ENCODE results near the gene MIOS. TPM values are rescaled to one million over a fixed set of nuclear protein-coding genes. Genes with fewer than 3 reads are reported as not detected.

Gene MIOS
- total RNA-seq, 1 experiment from 2014 or later = 18.6 TPM

DNA sequence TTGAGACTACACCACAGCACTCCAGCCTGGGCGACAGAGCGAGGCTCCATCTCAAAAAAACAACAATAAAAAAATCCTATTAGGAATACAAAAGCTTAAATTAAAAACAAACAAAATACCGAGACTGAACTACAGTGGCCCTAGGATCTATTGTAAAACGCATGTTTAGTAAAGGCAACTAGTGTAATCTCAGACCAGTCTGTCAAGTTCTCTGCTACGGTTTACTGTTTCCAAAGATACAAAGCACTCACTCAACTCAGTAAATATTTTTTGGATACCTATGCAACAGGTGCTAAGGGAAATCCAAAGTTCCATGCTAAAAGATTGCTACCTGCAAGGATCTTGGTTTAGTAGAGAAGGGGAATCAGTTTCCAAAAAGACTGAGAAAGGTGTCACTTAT lies 3.4 kb upstream of the MIOS start:
- peaks cover 6% of the 10 kb centered on the region for H3F3A ChIP-seq (ENCODE audit: low read length, unreplicated experiment)
- H3K27me3 ChIP-seq (ENCODE audit: low read length) = no peaks in the 10 kb centered on the region
- no peaks in the 10 kb centered on the region for H3K9me2 ChIP-seq (replicated peaks; ENCODE audit: low read length)
- CTCF ChIA-PET = no interaction called here
- H3K9ac ChIP-seq (ENCODE audit: low read length) = no peak overlapping the region
- H3K79me2 ChIP-seq (ENCODE audit: low read length) = peaks cover 11% of the 10 kb centered on the region
- H2AFZ ChIP-seq (ENCODE audit: low read length) = no peak overlapping the region
- intact Hi-C loops (cut with micrococcal nuclease) = no loop called here
- POLR2A ChIA-PET (ENCODE audit: unreplicated experiment) = no interaction called here
- no peak overlapping the region for H3K27ac ChIP-seq (ENCODE audit: low read length)
- peaks cover 42% of the 10 kb centered on the region for H3K4me1 ChIP-seq (ENCODE audit: insufficient read depth, low read length)
- H3K9me3 ChIP-seq (ENCODE audit: low read length) = no peaks in the 10 kb centered on the region
- no peak overlapping the region for H3K4me3 ChIP-seq (ENCODE audit: low read length)
- H4K20me1 ChIP-seq (ENCODE audit: low read length) = no peaks in the 10 kb centered on the region
- peak overlapping the region; percentile 55 for H3K4me2 ChIP-seq (ENCODE audit: low read length)
- no peaks in the 10 kb centered on the region for H3K36me3 ChIP-seq (ENCODE audit: low read depth, low read length)
- peak; percentile 54 for DNase-seq
- TF ChIP-seq EZH2phosphoT487 (IDR thresholded peaks at IDR 0.05; ENCODE audit: borderline replicate concordance, low read length) = no peak
- TF ChIP-seq EZH2 (IDR thresholded peaks at IDR 0.05; ENCODE audit: low read length, unreplicated experiment) = no peak
- TF ChIP-seq, protein P1, sequence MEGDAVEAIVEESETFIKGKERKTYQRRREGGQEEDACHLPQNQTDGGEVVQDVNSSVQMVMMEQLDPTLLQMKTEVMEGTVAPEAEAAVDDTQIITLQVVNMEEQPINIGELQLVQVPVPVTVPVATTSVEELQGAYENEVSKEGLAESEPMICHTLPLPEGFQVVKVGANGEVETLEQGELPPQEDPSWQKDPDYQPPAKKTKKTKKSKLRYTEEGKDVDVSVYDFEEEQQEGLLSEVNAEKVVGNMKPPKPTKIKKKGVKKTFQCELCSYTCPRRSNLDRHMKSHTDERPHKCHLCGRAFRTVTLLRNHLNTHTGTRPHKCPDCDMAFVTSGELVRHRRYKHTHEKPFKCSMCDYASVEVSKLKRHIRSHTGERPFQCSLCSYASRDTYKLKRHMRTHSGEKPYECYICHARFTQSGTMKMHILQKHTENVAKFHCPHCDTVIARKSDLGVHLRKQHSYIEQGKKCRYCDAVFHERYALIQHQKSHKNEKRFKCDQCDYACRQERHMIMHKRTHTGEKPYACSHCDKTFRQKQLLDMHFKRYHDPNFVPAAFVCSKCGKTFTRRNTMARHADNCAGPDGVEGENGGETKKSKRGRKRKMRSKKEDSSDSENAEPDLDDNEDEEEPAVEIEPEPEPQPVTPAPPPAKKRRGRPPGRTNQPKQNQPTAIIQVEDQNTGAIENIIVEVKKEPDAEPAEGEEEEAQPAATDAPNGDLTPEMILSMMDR (conservative IDR thresholded peaks at IDR 0.05; ENCODE audit: low read depth, low read length) = no peak
- no TSS peak for BruUV-seq (replicated peaks)
- ATAC-seq = no peak

DNA sequence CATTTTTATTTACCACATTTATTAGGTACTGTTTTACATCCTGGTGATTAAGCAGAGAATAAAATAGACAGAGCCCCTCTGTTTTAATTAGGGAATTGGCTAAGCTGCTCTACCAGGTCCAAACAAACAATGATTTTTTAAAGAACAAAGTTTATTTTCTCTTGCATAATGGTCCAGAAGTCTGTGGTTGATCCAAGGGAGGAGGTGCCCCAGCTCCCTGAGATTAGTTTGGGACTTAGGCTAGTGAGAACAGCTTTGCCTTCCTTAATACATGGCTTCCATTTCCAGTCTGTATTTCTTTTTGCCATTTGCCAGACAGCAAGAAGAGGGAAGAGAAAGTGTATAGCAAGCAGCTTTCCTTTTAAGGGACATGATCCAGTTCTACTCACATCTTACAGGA lies 2.9 kb upstream of the MIOS start:
- DNase-seq = no peak
- Histone ChIP-seq H3K4me2 (ENCODE audit: low read length) (peak overlapping the region; percentile 55), H3K27me3 (ENCODE audit: low read length) (no peaks in the 10 kb centered on the region), H4K20me1 (ENCODE audit: low read length) (no peaks in the 10 kb centered on the region), H3F3A (ENCODE audit: low read length, unreplicated experiment) (peaks cover 6% of the 10 kb centered on the region), H3K9me2 (replicated peaks; ENCODE audit: low read length) (no peaks in the 10 kb centered on the region), H3K27ac (ENCODE audit: low read length) (peak overlapping the region; percentile 56), H3K79me2 (ENCODE audit: low read length) (peaks cover 17% of the 10 kb centered on the region), H2AFZ (ENCODE audit: low read length) (no peak overlapping the region), H3K9ac (ENCODE audit: low read length) (no peak overlapping the region), H3K9me3 (ENCODE audit: low read length) (no peaks in the 10 kb centered on the region), H3K36me3 (ENCODE audit: low read depth, low read length) (no peaks in the 10 kb centered on the region), H3K4me1 (ENCODE audit: insufficient read depth, low read length) (peaks cover 47% of the 10 kb centered on the region), H3K4me3 (ENCODE audit: low read length) (peak overlapping the region; percentile 4)
- no peak for ATAC-seq
- intact Hi-C loops (cut with micrococcal nuclease) = loop anchor here (1.0 kb wide), 2 partner anchors 382 to 546 kb away; partner anchors contain the start of gene C1GALT1
- ChIA-PET CTCF (interaction anchor here (0.6 kb wide), 1 partner anchor 133 kb away, joined by 3 read pairs; no protein-coding TSS in a partner anchor), POLR2A (ENCODE audit: unreplicated experiment) (no interaction called here)
- BruUV-seq (replicated peaks) = no TSS peak
- no peak for TF ChIP-seq EZH2 (IDR thresholded peaks at IDR 0.05; ENCODE audit: low read length, unreplicated experiment)
- TF ChIP-seq EZH2phosphoT487 (IDR thresholded peaks at IDR 0.05; ENCODE audit: borderline replicate concordance, low read length) = no peak
- TF ChIP-seq, protein P1 (conservative IDR thresholded peaks at IDR 0.05; ENCODE audit: low read depth, low read length) = no peak

DNA sequence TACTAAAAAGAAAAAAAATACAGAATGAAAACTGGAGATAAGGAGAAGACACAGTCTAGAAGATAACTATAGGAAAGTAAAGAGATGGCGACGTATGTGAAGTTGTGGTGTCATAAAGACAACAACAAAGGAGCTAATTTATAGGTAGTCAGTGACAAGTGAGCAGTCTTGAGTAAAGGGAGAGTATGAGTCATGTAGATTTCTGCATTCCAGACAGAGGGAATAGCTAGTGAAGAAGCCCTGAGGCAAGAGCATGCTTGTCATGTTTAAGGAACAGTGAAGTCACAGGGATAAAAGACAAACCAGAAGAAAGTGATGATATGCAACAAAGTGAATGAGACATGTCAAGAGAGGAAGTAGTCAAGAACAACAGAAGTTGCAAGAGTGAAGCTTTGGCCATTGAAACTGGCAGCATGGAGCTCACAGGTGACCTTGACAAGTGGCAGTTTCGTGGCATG lies 2.3 kb upstream of the MIOS start:
- Histone ChIP-seq H3K4me2 (ENCODE audit: low read length) (peak overlapping the region; percentile 55), H3K27me3 (ENCODE audit: low read length) (no peaks in the 10 kb centered on the region), H4K20me1 (ENCODE audit: low read length) (no peaks in the 10 kb centered on the region), H2AFZ (ENCODE audit: low read length) (no peak overlapping the region), H3K4me1 (ENCODE audit: insufficient read depth, low read length) (peaks cover 53% of the 10 kb centered on the region), H3K36me3 (ENCODE audit: low read depth, low read length) (no peaks in the 10 kb centered on the region), H3K9ac (ENCODE audit: low read length) (no peak overlapping the region), H3F3A (ENCODE audit: low read length, unreplicated experiment) (peaks cover 6% of the 10 kb centered on the region), H3K9me3 (ENCODE audit: low read length) (no peaks in the 10 kb centered on the region), H3K4me3 (ENCODE audit: low read length) (peak overlapping the region; percentile 4; the same call in 1 of the 2 replicates), H3K79me2 (ENCODE audit: low read length) (peaks cover 22% of the 10 kb centered on the region), H3K27ac (ENCODE audit: low read length) (peak overlapping the region; percentile 56), H3K9me2 (replicated peaks; ENCODE audit: low read length) (no peaks in the 10 kb centered on the region)
- intact Hi-C loops (cut with micrococcal nuclease) = loop anchor here (1.0 kb wide), 2 partner anchors 382 to 546 kb away; partner anchors contain the start of gene C1GALT1
- no TSS peak for BruUV-seq (replicated peaks)
- ChIA-PET CTCF (interaction anchor here (0.6 kb wide), 1 partner anchor 132 kb away, joined by 3 read pairs; no protein-coding TSS in a partner anchor), POLR2A (ENCODE audit: unreplicated experiment) (no interaction called here)
- TF ChIP-seq, protein P1 (conservative IDR thresholded peaks at IDR 0.05; ENCODE audit: low read depth, low read length) = no peak
- TF ChIP-seq EZH2 (IDR thresholded peaks at IDR 0.05; ENCODE audit: low read length, unreplicated experiment) (no peak), EZH2phosphoT487 (IDR thresholded peaks at IDR 0.05; ENCODE audit: borderline replicate concordance, low read length) (no peak)
- ATAC-seq = peak; percentile 45
- peak; percentile 94 for DNase-seq
